HG03095 (cell line): ENCODE measurements around the gene USP7.
A peak's percentile ranks its signal among the peaks of the same experiment; 100 is the strongest.
"Not testable (repeated sequence)": the region's sequence is repeated elsewhere in the genome, so short reads cannot be mapped to it uniquely, and the experiment has no call there.

Experiments
- ATAC-seq: cut with Tn5 transposase; IDR thresholded peaks from one replicate; pipeline ENCODE4 v1.9.1; 2021; ENCODE audit warnings: moderate library complexity; ENCODE audit not compliant: unreplicated experiment

Gene USP7

DNA sequence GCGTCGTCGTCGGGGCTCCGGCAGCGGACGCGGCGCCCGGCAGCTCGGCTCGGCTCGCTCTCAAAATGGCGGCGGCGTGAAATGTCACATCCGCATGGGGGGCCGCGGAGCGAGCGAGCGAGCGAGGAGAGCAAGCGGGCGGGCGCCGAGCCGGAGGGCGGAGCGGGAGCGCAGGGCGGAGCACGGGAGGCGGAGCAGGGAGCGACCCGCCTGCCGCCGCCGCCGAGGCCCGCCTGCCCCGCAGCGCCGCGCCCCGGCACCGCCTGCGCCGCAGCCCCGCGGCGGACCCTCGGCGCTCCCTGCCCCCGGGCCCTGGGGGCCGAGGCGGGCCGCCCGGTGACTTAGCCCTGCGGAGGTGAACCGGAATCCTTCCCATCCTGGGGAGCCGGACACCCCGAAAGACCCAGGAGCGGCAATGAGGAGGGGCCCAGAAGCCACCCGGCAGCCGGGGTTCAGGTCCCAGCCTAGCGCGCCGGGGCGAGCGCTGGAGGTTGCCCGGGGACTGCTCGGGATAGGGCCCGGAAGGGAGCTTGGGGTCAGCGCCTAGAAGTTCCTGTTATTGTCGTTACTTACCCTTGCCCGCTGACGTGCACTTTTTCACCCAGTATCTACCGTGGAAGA is at the start of gene USP7:
Gene USP7, minus strand, starts transcription at position 86 of the 621 bp plus-strand sequence. CDS start 621 bp downstream, outside the sequence.
- ATAC-seq = peak; percentile 73

DNA sequence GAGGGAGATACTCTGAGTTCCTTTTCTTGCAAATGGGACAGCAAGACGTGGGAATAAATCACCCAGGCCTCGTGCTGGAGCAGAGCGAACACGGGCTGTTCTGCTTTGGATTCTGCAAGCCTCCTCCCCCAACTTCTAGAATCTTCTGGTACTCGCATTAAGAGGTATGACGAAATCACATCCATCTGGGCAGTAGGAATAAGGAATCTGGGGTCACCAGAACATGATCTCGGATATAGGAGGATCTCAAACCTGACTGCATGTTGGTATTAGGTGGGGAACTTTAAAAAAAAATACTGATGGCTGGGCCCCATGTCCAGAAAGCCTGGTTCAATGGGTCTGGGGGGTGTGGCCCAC is 49.8 kb upstream of the USP7 start:
- no peak for ATAC-seq

DNA sequence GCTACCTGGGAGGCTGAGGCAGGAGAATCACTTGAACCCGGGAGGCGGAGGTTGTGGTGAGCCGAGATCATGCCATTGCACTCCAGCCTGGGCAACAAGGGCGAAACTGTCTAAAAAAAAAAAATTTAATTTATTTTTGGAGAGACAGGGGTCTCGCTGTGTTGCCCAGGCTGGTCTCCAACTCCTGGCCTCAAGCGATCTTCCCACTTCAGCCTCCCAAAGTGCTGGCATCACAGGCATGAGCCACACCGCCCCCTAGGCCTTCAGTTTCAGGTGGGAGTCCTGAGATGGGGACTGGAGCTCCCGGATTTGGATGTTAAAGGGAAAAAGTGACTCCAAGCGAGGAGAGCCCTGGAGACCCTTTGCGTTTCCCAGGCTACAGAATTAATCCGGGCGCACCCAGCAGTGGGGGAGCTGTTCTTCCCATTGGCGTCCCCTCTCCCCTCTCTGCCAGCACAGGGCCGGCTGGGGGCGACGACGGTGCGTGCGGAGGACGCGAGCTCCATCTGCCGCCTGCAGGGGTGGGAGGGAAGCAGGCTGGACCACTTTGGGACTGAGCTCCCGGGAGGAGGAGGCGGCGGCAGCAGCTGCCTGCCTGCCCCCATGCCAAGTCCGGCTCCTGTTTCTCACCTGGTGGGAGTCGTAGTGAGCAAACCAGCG is 49.3 kb upstream of the USP7 start:
- no peak for ATAC-seq

DNA sequence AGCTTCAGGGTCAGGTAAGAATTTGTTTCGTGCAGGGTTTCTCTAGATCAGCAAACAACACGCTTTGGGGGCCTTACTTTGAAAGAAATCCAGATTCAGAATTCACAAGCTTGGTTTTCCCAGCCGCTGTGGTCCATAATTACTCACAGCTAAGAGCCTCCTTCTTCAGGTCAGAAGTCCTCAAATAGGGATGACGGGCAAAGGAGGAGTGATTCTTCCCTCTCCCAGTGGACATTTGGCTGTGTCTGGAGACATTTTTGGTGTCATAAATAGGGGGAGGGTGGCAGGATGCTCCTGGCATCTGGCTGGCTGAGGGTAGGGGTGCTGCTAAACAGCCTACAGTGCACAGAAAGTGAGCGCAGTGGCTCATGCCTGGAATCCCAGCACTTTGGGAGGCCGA is 48.6 kb upstream of the USP7 start:
- ATAC-seq = no peak

DNA sequence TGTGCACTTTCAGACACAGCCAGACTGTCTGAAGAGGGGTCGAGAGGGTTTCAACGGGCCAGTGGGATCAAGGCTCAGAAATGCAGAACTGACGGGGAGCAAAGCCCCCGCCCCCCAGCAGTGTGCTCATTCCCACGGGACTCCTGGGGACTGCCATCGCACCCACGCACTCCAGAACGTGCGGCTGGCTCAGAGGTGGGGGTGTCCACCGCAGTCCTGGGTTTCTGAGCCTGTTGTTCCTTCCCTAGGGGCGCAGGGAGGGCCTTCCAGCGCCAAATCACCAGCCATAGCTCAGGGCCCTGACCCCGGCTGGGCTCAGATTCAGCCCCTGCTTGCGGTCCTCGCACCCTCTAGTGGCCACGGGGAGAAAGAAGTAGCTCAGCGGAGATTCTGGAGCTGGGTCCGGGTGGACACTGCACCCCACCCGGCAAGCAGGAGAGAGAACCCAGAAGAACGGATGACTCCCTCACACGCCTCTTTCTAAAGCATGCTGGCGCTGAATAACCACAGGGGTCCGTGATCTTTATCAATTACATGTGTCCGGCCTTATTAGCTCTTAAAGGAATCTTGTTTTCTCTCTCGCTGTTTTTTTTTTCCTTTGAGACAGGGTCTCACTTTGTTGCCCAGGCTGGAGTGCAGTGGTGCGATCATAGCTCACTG is 45.0 kb upstream of the USP7 start:
- peak; percentile 77 for ATAC-seq

DNA sequence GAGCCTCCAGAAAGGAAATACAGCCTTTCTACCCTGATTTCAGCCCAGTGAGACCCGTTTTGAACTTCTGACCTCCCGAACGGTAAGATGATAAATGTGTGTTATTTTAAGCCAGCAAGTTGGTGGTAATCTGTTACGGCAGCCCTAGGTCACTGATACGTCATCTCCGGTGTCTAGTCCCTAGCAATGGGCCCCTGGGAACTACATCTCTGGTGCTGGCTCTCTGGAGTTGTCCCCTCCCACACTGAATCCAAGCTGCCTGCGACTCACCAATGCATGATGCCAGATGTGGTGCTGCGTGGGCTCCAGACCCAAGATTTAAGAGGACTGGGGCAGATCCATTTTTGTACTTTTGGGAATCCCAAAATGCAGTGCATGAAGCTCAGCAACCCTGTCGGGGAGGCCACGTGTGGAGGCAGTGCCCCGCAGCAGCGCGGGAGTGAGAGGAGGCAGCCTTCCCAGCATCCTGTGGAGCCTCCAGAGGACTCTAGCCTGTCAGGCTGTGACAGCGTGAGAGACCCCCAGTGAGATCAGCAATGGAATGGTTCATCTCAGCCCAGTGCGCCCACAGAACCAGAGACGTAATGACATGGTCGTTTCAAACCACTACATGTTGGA is 43.6 kb upstream of the USP7 start:
- no peak for ATAC-seq

DNA sequence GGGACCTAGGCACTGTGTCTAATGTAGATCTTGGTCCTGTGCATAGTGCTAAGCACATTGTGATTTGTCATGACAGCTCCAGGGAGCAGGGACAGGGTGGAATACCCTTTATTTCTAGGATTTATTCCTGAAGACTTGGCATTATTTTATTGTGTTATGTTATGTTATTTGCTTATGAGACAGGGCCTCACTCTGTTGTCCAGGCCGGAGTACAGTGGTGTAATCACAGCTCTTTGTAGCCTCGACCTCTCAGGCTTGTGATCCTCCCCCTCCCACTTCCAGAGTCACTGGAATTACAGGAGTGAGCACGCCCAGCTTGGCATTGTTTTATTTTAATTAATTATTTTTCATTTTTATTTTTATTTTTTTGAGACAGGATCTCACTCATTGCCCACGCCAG is 40.5 kb upstream of the USP7 start:
- no peak for ATAC-seq

DNA sequence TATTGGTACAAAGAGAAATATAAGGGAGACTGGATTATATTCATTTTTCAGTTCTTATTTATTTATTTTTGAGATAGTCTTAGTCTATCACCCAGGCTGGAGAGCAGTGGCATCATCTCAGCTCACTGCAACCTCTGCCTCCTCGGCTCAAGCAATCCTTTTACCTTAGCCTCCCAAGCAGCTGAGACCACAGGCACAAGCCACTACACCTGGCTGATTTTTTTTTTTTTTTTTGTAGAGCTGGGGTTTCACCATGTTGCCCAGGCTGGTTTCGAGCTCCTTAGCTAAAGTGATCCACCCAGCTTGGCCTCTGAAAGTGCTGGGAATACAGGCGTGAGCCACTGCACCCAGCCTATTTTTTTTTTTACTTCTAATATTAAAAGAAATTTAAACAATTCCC is 40.1 kb upstream of the USP7 start:
- ATAC-seq = no peak

DNA sequence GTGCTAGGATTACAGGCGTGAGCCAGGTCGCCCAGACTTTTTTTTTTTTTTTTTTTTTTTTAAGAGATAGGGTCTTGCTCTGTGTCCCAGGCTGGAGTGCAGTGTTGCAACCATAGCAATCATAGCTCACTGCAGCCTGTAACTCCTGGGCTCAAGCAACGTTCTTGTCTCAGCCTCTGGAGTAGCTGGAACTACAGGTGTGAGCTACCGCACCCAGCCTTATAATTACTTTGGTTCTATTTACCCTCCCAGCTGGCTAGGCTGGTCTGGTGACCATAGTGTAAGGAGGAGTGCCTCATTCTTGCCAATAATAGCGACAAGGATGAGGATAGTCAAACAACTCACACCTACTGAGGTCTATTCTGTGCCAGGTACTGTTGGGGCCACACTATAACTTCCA is 39.6 kb upstream of the USP7 start:
- no peak for ATAC-seq

DNA sequence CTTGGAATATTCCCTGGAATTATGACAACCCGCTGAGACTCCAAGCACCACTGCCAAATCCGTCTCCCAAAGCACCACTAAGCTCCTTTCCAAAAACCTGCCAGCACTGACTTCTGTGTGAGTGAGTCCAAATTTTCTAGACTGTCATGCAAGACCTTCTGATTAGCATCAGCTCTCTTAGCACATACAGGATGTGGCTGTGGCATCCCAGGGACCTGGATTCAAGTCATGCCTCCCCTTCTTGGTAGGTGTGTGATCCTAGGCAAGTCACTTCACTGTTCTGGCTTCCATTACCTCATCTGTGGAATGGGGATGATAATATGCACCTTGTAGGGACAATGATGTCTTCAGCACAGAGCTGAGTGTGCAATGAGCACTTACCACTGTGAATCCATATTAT is 38.3 kb upstream of the USP7 start:
- ATAC-seq = no peak

DNA sequence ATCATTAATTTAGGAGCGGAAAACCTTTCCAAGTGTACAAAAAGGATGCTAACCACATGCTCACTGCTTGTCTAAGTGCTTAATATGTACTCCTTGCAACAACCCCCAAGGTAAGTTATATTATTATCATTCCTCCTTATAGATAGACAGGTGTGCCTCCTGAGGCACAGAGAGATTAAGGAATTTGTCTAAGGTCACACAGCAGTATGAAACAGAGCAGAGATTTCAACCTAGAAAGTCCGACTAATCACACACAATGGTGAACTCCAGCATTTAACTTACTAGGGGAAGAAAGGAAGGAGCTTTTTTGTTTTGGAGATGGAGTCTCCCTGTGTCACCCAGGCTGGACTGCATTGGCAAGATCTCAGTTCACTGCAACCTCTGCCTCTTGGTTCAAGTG is 37.0 kb upstream of the USP7 start:
- no peak for ATAC-seq

DNA sequence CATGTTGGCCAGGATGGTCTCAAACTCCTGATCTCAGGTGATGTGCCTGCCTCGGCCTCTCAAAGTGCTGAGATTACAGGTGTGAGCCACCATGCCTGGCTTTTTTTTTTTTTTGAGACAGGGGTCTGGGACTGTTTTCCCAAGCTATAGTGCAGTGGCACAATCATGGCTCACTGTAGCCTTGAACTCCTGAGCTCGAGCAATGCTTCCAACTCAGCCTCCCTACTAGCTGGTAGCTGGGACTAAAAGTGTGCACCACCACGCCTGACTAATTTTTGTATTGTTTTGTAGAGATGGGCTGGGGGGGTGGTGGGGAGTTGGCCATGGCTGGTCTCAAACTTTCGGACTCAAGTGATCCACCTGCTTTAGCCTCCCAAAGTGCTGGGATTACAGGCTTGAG is 36.1 kb upstream of the USP7 start:
- no peak for ATAC-seq

DNA sequence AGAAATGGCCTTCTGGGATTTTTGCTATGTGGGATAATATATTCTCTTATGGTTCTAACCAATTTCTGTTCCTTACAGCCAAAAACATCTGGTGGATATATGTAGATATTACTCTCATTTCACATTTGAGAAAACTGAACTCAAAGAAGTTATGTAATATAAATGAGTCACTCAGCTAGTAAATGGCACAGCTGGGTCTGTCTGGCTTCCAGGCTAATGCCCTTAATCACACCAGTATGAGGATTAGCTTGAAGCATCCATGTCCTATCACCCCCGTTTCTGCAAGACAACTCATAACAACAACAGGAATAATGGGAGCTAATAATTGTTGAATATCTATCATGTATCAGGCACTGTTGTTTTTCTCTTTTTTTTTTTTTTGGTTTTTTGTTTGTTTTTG is 34.4 kb upstream of the USP7 start:
- no peak for ATAC-seq

DNA sequence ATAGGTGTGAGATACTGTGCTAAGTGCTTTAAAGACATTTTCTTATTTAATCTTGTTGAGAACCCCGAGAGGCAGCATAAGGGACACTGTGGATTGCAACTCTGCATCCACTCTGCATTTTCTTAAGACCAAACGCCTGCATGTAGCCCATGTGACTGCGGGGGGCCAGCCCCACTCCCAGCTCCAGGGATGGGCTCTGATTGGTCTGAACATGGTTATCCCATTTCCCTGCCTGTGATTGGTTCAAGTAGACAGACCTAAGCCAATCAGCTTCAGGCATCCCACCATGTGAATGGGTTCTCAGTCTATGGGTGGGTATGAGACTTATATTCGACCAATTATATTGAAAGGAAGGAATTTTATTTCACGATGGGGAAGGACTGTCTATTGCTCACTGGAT is 33.2 kb upstream of the USP7 start:
- ATAC-seq = no peak

DNA sequence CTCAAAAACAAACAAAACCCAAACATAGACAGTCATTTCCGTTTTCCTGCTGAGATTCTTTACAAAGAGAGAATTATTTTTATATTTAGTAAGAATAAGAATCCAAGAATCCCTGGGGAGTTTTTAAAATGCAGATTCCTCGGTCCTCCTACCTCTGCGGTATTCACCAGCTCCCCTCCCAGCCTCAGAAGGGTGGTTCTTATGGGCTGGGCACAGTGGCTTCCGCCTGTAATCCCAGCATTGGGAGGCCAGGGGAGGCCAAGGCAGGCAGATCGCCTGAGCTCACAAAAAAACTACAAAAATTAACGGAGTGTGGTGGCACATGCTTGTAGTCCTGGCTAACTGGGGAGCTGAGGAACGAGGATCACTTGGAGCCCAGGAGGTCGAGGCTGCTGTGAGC is 26.7 kb upstream of the USP7 start:
- ATAC-seq = no peak

DNA sequence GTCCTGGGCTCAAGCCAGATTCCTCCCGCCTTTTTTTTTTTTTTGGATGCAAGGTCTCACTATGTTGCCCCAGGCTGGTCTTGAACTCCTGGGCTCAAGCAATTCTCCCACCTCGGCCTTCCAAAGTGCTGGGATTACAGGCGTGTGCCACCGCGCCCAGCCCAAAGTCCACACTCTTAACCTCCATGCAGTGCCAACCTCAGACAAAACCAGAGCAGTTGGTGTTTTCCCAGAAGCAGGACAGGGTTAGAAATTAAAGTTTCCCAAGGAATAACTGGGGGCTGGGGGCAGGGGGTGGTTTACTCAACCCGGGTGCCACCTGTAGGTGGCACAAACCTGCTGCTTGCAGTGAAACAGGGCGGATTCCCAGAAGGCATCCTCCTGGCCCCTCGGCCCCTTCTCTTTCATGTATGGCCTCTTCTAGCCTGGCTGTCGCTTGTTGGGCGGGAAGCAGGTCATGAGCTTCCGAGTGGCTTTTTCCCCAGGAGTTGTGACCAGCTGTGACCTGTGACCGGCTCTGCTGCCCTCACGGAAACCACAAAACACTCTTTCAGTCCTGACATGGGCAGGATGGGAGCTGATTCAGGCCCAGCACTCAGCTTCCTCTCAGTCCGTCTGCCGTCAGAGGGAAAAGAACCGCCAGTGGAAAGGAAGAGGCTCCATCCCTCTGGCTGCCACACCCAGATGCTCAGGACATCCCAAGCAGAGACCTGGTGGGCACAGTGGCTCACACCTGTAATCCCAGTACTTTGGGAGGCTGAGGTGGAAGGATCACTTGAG is 25.6 kb upstream of the USP7 start:
- ATAC-seq = no peak

DNA sequence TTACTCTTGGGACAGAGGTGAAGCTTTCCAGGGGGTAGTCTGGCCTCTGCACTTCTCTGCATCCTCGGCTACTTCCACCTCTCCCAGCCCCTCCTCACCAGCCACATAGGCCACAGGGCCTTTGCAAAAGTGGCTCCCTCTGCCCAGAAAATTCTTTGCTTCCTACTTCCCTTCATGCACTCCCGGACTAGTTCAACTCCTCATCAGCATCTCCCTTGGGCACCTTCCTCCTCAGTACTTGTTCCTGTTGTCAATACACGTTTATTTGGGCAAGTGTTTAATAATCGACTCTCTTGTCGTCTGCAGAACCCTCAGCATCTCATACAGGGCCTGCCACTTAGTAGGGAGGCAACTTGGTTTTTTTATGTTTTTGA is 23.1 kb upstream of the USP7 start:
- no peak for ATAC-seq

DNA sequence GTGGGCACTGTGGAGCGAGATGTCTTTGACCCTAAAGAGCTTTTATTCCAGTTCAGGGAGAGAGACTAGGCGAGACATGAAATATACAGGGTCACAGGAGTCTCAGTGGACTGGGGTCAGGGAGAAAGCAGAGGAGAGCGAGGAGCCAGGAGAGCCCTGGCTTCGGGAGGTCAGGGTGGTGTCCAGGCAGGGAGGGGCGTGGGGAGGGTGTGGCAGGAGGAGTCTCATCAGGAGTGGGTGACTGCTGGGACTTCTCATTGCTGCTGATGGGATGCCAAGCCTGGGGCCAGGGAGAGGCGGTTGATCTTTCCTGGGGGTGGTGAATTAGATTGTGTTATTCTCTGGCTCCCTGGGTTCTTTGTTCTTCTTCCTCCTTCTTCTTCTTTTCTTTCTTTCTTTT is 22.4 kb upstream of the USP7 start:
- no peak for ATAC-seq

DNA sequence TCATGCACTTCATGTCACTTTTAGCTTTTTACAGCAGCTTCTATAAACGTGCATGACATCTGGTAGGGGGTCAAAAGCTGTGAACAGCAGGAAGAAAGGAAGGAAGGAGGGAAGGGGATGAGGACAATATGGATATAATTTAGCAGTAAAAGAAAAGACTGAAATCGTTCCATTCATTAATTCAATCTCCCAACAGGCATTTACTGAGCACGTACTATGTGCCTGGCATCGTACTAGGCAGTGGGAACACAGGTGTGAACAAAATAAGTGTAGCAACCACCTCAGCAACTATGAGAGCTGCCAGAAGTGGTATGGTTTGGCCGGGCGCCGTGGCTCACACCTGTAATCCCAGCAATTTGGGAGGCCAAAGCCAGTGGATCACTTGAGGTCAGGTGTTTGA is 19.1 kb upstream of the USP7 start:
- ATAC-seq = no peak

DNA sequence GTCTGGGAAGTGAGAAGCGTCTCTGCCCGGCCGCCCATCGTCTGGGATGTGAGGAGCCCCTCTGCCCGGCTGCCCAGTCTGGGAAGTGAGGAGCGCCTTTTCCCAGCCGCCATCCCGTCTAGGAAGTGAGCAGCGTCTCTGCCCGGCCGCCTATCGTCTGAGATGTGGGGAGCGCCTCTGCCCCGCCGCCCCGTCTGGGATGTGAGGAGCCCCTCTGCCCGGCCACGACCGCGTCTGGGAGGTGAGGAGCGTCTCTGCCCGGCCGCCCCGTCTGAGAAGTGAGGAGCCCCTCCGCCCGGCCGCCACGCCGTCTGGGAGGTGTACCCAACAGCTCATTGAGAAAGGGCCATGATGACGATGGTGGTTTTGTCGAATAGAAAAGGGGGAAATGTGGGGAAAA is 18.2 kb upstream of the USP7 start:
- ATAC-seq = not testable (repeated sequence)

DNA sequence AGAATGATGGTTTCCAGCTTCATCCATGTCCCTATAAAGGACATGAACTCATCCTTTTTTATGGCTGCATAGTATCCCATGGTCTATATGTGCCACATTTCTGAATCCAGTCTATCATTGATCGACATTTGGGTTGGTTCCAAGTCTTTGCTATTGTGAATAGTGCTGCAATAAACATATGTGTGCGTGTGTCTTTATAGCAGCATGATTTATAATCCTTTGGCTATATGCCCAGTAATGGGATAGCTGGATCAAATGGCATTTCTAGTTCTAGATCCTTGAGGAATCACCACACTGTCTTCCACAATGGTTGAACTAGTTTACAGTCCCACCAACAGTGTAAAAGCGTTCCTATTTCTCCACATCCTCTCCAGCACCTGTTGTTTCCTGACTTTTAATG is 12.5 kb upstream of the USP7 start:
- not testable (repeated sequence) for ATAC-seq
